H1 (cell line): Measurements from ENCODE around the gene CTDNEP1. TPM values are rescaled to one million over a fixed set of nuclear protein-coding genes. Genes with fewer than 3 reads are reported as not detected.

Experiments
- CTCF ChIA-PET: fragments of 300-600 bp; sonication (Branson Sonifier 250); formaldehyde crosslinking; loops from one replicate; lab custom pipeline; 2021; ENCODE audit not compliant: partially characterized antibody; lab: Charles Lee
- POLR2A ChIA-PET: fragments of 300-600 bp; sonication (Branson Sonifier 250); formaldehyde crosslinking; loops from one replicate; lab custom pipeline; 2021; ENCODE audit warnings: inconsistent platforms; ENCODE audit not compliant: partially characterized antibody; lab: Charles Lee
- DNase-seq, 2 experiments: peaks; one replicate each; pipeline versions ENCODE4 v3.0.0 to v3.0.0-alpha.2; 2010 to 2022; ENCODE audit warnings: low spot score in 2 of 2, low read depth in 1 of 2, mixed read lengths in 1 of 2
- FAIRE-seq: peaks from 2 replicates; lab custom pipeline; 2011; peaks lifted over from hg19 to GRCh38; lab: Jason Lieb, UNC
- H2AFZ ChIP-seq: 2 replicates; pipeline ENCODE4 v1.8.1; 2012; ENCODE audit warnings: low read length, inconsistent platforms
- H2AK5ac ChIP-seq: 2 replicates; pipeline ENCODE4 v1.6.1; 2013; ENCODE audit warnings: low read depth, low read length
- H2BK120ac ChIP-seq: replicated peaks from 2 replicates; pipeline ENCODE3; 2013; ENCODE audit warnings: low read depth, low read length, inconsistent platforms
- H2BK12ac ChIP-seq: 2 replicates; pipeline ENCODE4 v1.6.1; 2013; ENCODE audit warnings: low read depth, low read length
- H2BK15ac ChIP-seq: 2 replicates; pipeline ENCODE4 v1.6.1; 2013; ENCODE audit warnings: low read length
- H2BK20ac ChIP-seq: 2 replicates; pipeline ENCODE4 v1.6.1; 2013; ENCODE audit warnings: low read length
- H2BK5ac ChIP-seq: 2 replicates; pipeline ENCODE4 v1.6.1; 2013; ENCODE audit warnings: low read depth, low read length
- H3K14ac ChIP-seq: 2 replicates; pipeline ENCODE4 v1.6.1; 2013; ENCODE audit warnings: inconsistent platforms; ENCODE audit not compliant: insufficient read length
- H3K18ac ChIP-seq: 2 replicates; pipeline ENCODE4 v1.6.1; 2013; ENCODE audit warnings: low read length; ENCODE audit errors: extremely low read depth
- H3K23ac ChIP-seq: 2 replicates; pipeline ENCODE4 v1.6.1; 2013; ENCODE audit warnings: inconsistent platforms; ENCODE audit not compliant: insufficient read length
- H3K23me2 ChIP-seq: 2 replicates; pipeline ENCODE4 v1.6.1; 2013; ENCODE audit warnings: low read depth, low read length
- H3K27ac ChIP-seq: 2 replicates; pipeline ENCODE4 v1.6.1; 2011; ENCODE audit warnings: low read depth, low read length, inconsistent platforms
- H3K27me3 ChIP-seq, 4 experiments: replicated peaks in 1 of 4; 1 replicate in 1 of 4; 2 replicates in 3 of 4; pipeline versions ENCODE4 v1.6.1 to v1.8.1; 2011 to 2013; ENCODE audit warnings: low read length in 3 of 4, mild to moderate bottlenecking in 3 of 4, inconsistent platforms in 2 of 4, mixed read lengths in 2 of 4, moderate library complexity in 1 of 4; ENCODE audit not compliant: control insufficient read depth in 3 of 4, insufficient read depth in 3 of 4; ENCODE audit errors: extremely low read depth in 1 of 4
- H3K36me3 ChIP-seq, 4 experiments: 2 replicates each; pipeline versions ENCODE4 v1.6.1 to v1.8.1; 2011 to 2013; ENCODE audit warnings: mild to moderate bottlenecking in 4 of 4, low read length in 3 of 4, moderate library complexity in 2 of 4, control low read depth in 1 of 4, inconsistent platforms in 1 of 4; ENCODE audit not compliant: insufficient read depth in 4 of 4, control insufficient read depth in 2 of 4
- H3K4ac ChIP-seq: replicated peaks from 2 replicates; pipeline ENCODE3; 2013; ENCODE audit warnings: low read length, low read depth, mixed read lengths, inconsistent platforms; ENCODE audit not compliant: insufficient read length
- H3K4me1 ChIP-seq, 4 experiments: replicated peaks in 1 of 4; 1 replicate in 1 of 4; 2 replicates in 3 of 4; pipeline versions ENCODE4 v1.6.1 to v1.8.1; 2011 to 2013; ENCODE audit warnings: low read length in 3 of 4, inconsistent platforms in 2 of 4, mixed read lengths in 1 of 4; ENCODE audit not compliant: insufficient read depth in 4 of 4, control insufficient read depth in 3 of 4
- H3K4me2 ChIP-seq, 2 experiments: 2 replicates each; pipeline versions ENCODE4 v1.6.1 to v1.8.1; 2011 to 2013; ENCODE audit warnings: low read depth in 2 of 2, low read length in 2 of 2, control low read depth in 1 of 2, inconsistent platforms in 1 of 2, mild to moderate bottlenecking in 1 of 2; ENCODE audit not compliant: insufficient read depth in 1 of 2
- H3K4me3 ChIP-seq, 4 experiments: fragments of 200-600, 300-600 bp in 1 of 4; sonication (generic), shearing (Covaris generic), sonication (Bioruptor Twin) in 1 of 4; 2 replicates each; pipeline versions ENCODE4 v1.5.1 to v1.8.1; 2011 to 2016; ENCODE audit warnings: low read length in 4 of 4, low read depth in 3 of 4, control low read depth in 2 of 4, inconsistent platforms in 2 of 4, mild to moderate bottlenecking in 2 of 4, mixed read lengths in 1 of 4, moderate library complexity in 1 of 4; ENCODE audit not compliant: insufficient read depth in 2 of 4; ENCODE audit errors: extremely low read depth in 1 of 4
- H3K56ac ChIP-seq: replicated peaks from 2 replicates; pipeline ENCODE3; 2013; ENCODE audit warnings: low read depth, mild to moderate bottlenecking, mixed read lengths, low read length, inconsistent platforms; ENCODE audit not compliant: insufficient read length
- H3K79me1 ChIP-seq: 2 replicates; pipeline ENCODE4 v1.6.1; 2013; ENCODE audit warnings: low read depth, low read length, control low read depth
- H3K79me2 ChIP-seq, 2 experiments: 2 replicates each; pipeline versions ENCODE4 v1.6.1 to v1.8.1; 2012 to 2013; ENCODE audit warnings: low read length in 2 of 2, mild to moderate bottlenecking in 2 of 2, inconsistent platforms in 1 of 2; ENCODE audit not compliant: insufficient read depth in 2 of 2, control insufficient read depth in 1 of 2
- H3K9ac ChIP-seq, 4 experiments: replicated peaks in 1 of 4; 1 replicate in 1 of 4; 2 replicates in 3 of 4; pipeline versions ENCODE4 v1.6.1 to v1.8.1; 2011 to 2013; ENCODE audit warnings: low read depth in 3 of 4, low read length in 3 of 4, control low read depth in 2 of 4, mild to moderate bottlenecking in 2 of 4, moderate library complexity in 2 of 4, inconsistent platforms in 1 of 4; ENCODE audit errors: extremely low read depth in 1 of 4
- H3K9me3 ChIP-seq, 2 experiments: 2 replicates each; pipeline versions ENCODE4 v1.6.1 to v1.8.1; 2012 to 2013; ENCODE audit warnings: mild to moderate bottlenecking in 2 of 2, moderate library complexity in 2 of 2, control low read depth in 1 of 2, inconsistent platforms in 1 of 2, low read depth in 1 of 2, low read length in 1 of 2, mixed read lengths in 1 of 2; ENCODE audit not compliant: insufficient read depth in 2 of 2
- H4K20me1 ChIP-seq, 2 experiments: replicated peaks in 1 of 2; 2 replicates each; pipeline versions ENCODE3 to v1.8.1; 2011 to 2013; ENCODE audit warnings: inconsistent platforms in 2 of 2, low read length in 2 of 2, mild to moderate bottlenecking in 1 of 2; ENCODE audit not compliant: insufficient read depth in 2 of 2, control insufficient read depth in 1 of 2
- H4K5ac ChIP-seq: 2 replicates; pipeline ENCODE4 v1.6.1; 2013; ENCODE audit warnings: low read length, low read depth, mixed read lengths, inconsistent platforms; ENCODE audit not compliant: insufficient read length
- H4K8ac ChIP-seq: 2 replicates; pipeline ENCODE4 v1.8.0; 2013; ENCODE audit warnings: mild to moderate bottlenecking, moderate library complexity, low read length, inconsistent platforms; ENCODE audit not compliant: insufficient read depth; ENCODE audit errors: extremely low read depth
- H4K91ac ChIP-seq: replicated peaks from 2 replicates; pipeline ENCODE3; 2013; ENCODE audit warnings: low read length, mixed read lengths, inconsistent platforms; ENCODE audit not compliant: insufficient read length
- POLR2AphosphoS5 ChIP-seq: IDR thresholded peaks from 2 replicates; pipeline ENCODE4 v1.6.1; 2011; ENCODE audit warnings: low read depth, low read length
- WGBS, 2 experiments: shearing (Covaris generic) in 1 of 2; methylation state at CpG; one replicate each; pipeline versions ENCODE4 v1.1.6 to v1.1.7; 2013 to 2015; ENCODE audit warnings: low lambda C conversion rate in 2 of 2, mixed read lengths in 2 of 2, inconsistent platforms in 1 of 2, low coverage in 1 of 2, missing lambda C conversion rate in 1 of 2; ENCODE audit not compliant: insufficient replicate concordance in 2 of 2, insufficient coverage in 1 of 2, insufficient read length in 1 of 2; ENCODE audit errors: extremely low coverage in 1 of 2, missing lambda C conversion rate in 1 of 2; 5-methylcytosine and 5-hydroxymethylcytosine counted together
- polyA plus RNA-seq, 7 experiments: library from polyadenylated mRNA; depleted of rRNA in 3 of 7; stranded (reverse) in 5 of 7; unstranded in 2 of 7; fragments of >200 nt in 5 of 7; fragments of 200-250 nt in 2 of 7; gene quantifications; 1 replicate in 5 of 7; 2 replicates in 1 of 7; 4 replicates in 1 of 7; pipeline versions ENCODE4 v1.2.1 to v1.2.3, GENCODE V29; 2011 to 2013; ENCODE audit warnings: missing spikeins in 2 of 7, mixed read lengths in 2 of 7
- total RNA-seq: library from RNA; stranded (reverse); fragmentation: NEBNext Ultra II Directional; extraction: Animal tissue kit (Norgen Biotek cat#: 25700); gene quantifications from 2 replicates; pipeline ENCODE4 v1.2.1, GENCODE V29; 2021
- TF ChIP-seq, protein P1 (sequence below): IDR thresholded peaks from 2 replicates; pipeline ENCODE4 v1.6.1; 2012; ENCODE audit warnings: inconsistent platforms

The CTDNEP1 gene
- total and polyA plus RNA-seq, 2 of the 8 experiments (the other 6 are each of a cell fraction or from before 2014, with no cell fraction given), result 114 to 123 TPM

GRCh38 chr17:7224661-7225111 is 26.8 kb downstream of the CTDNEP1 start:
- Histone ChIP-seq H2BK120ac (no peak overlapping the region), H4K20me1 (peaks cover 16 to 42% of the 10 kb centered on the region in 2 experiments), H3K56ac (no peak overlapping the region), H3K14ac (no peak overlapping the region), H3K4me2 (no peak overlapping the region), H3K9me3 (no peaks in the 10 kb centered on the region), H3K36me3 (peaks cover 26 to 73% (median 60%) of the 10 kb centered on the region in 4 experiments), H3K4me3 (no peak overlapping the region), H4K5ac (no peak overlapping the region), H3K9ac (no peak overlapping the region), H2BK5ac (no peak overlapping the region), H3K23me2 (peaks cover 5% of the 10 kb centered on the region; the same call in 1 of the 2 replicates), H4K91ac (no peak overlapping the region), H4K8ac (peak overlapping the region; percentile 15; the same call in 1 of the 2 replicates), H2BK20ac (no peak overlapping the region), H2AFZ (no peak overlapping the region), H3K4me1 (peaks cover 0 to 10% (median 3%) of the 10 kb centered on the region in 4 experiments; a peak in 3 of 7 replicates), H2BK15ac (no peak overlapping the region), H2AK5ac (no peak overlapping the region), H3K18ac (no peak overlapping the region), H3K23ac (no peak overlapping the region), H3K79me1 (no peaks in the 10 kb centered on the region; the same call in 1 of the 2 replicates), H3K4ac (no peak overlapping the region), H2BK12ac (no peak overlapping the region), H3K27me3 (no peaks in the 10 kb centered on the region), H3K79me2 (no peaks in the 10 kb centered on the region), H3K27ac (no peak overlapping the region)
- ChIA-PET CTCF (interaction anchor here (0.8 to 1.1 kb wide), 3 partner anchors 11 to 24 kb away, joined by 3 to 4 read pairs (median 3); no protein-coding TSS in a partner anchor), POLR2A (interaction anchor here (0.7 to 10.7 kb wide), 10 partner anchors 11 to 351 kb away, joined by 3 to 386 read pairs (median 6); partner anchors contain the start of genes CLDN7, CTDNEP1, DVL2 and ELP5)
- DNase-seq (no peak), FAIRE-seq (no peak)
- TF ChIP-seq, protein P1, sequence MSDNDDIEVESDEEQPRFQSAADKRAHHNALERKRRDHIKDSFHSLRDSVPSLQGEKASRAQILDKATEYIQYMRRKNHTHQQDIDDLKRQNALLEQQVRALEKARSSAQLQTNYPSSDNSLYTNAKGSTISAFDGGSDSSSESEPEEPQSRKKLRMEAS, result no peak
- peak; percentile 34; the same call in 1 of the 2 replicates for TF ChIP-seq POLR2AphosphoS5
- WGBS, 2 experiments, result 85% methylated on average over 11 of the region's 15 CpGs; no CpG with 5 or more reads in 1 of the 2 experiments
